ENCODE data around the gene FBN3. TPM values are rescaled to one million over a fixed set of nuclear protein-coding genes. Genes with fewer than 3 reads are reported as not detected.
"Not testable (repeated sequence)": the region's sequence is repeated elsewhere in the genome, so short reads cannot be mapped to it uniquely, and the experiment has no call there.

FBN3 gene
- total RNA-seq, 1 donor from 2014 or later = 63.7 TPM

- H3K4me3 Mint-ChIP-seq = no peak overlapping the region
Measured at GRCh38 chr19:8109890-8110662, 39.3 kb downstream of the FBN3 start.

GRCh38 chr19:8109455-8109854 is 39.9 kb downstream of the FBN3 start:
- Mint-ChIP-seq H3K27ac (no peak overlapping the region), H3K4me3 (no peak overlapping the region), H3K27me3 (no peaks in the 10 kb centered on the region), H3K4me1 (ENCODE audit: unreplicated experiment) (peaks cover 4% of the 10 kb centered on the region), H3K36me3 (peaks cover 5% of the 10 kb centered on the region), H3K9me3 (no peaks in the 10 kb centered on the region)
- no peak for DNase-seq (ENCODE audit: extremely low spot score, unreplicated experiment)
- TF ChIP-seq CTCF (conservative IDR thresholded peaks at IDR 0.05) = no peak

More at GRCh38 chr19:8109890-8110662, 39.3 kb downstream of the FBN3 start:
- DNase-seq (ENCODE audit: extremely low spot score, unreplicated experiment) = no peak
- Mint-ChIP-seq H3K27me3 (no peaks in the 10 kb centered on the region), H3K4me1 (ENCODE audit: unreplicated experiment) (peaks cover 4% of the 10 kb centered on the region), H3K27ac (no peak overlapping the region), H3K36me3 (peaks cover 5% of the 10 kb centered on the region), H3K9me3 (no peaks in the 10 kb centered on the region)
- TF ChIP-seq CTCF (conservative IDR thresholded peaks at IDR 0.05) = no peak

- Mint-ChIP-seq H3K36me3 (peaks cover 5% of the 10 kb centered on the region), H3K9me3 (no peaks in the 10 kb centered on the region), H3K27ac (no peak overlapping the region), H3K4me3 (no peak overlapping the region), H3K4me1 (ENCODE audit: unreplicated experiment) (peaks cover 4% of the 10 kb centered on the region), H3K27me3 (no peaks in the 10 kb centered on the region)
- no peak for DNase-seq (ENCODE audit: extremely low spot score, unreplicated experiment)
- no peak for TF ChIP-seq CTCF (conservative IDR thresholded peaks at IDR 0.05)
Measured at GRCh38 chr19:8108560-8109445, 40.6 kb downstream of the FBN3 start.

GRCh38 chr19:8107301-8107903 is 42.0 kb downstream of the FBN3 start:
- Mint-ChIP-seq H3K4me3 (no peak overlapping the region), H3K27me3 (no peaks in the 10 kb centered on the region), H3K36me3 (peaks cover 9% of the 10 kb centered on the region), H3K27ac (no peak overlapping the region), H3K9me3 (no peaks in the 10 kb centered on the region), H3K4me1 (ENCODE audit: unreplicated experiment) (no peaks in the 10 kb centered on the region)
- DNase-seq (ENCODE audit: extremely low spot score, unreplicated experiment) = no peak
- no peak for TF ChIP-seq CTCF (conservative IDR thresholded peaks at IDR 0.05)

GRCh38 chr19:8105471-8105870 is 43.9 kb downstream of the FBN3 start:
- H3K27ac Mint-ChIP-seq = no peak overlapping the region
- H3K27me3 Mint-ChIP-seq = no peaks in the 10 kb centered on the region
- peaks cover 13% of the 10 kb centered on the region for H3K36me3 Mint-ChIP-seq
- no peak overlapping the region for H3K4me3 Mint-ChIP-seq
- DNase-seq (ENCODE audit: extremely low spot score, unreplicated experiment) = no peak
- TF ChIP-seq CTCF (conservative IDR thresholded peaks at IDR 0.05) = no peak
- no peaks in the 10 kb centered on the region for H3K4me1 Mint-ChIP-seq (ENCODE audit: unreplicated experiment)
- no peaks in the 10 kb centered on the region for H3K9me3 Mint-ChIP-seq

GRCh38 chr19:8101910-8102309 is 47.5 kb downstream of the FBN3 start:
- not testable (repeated sequence) for H3K27ac Mint-ChIP-seq; H3K27me3 Mint-ChIP-seq; H3K4me1 Mint-ChIP-seq (ENCODE audit: unreplicated experiment); H3K9me3 Mint-ChIP-seq; H3K4me3 Mint-ChIP-seq; DNase-seq (ENCODE audit: extremely low spot score, unreplicated experiment)
- peaks cover 31% of the 10 kb centered on the region for H3K36me3 Mint-ChIP-seq

All from type B pancreatic cell (in vitro differentiated cells).